OCI-LY7 (cell line): Measurements from ENCODE around the gene SEC14L5. TPM values are rescaled to one million over a fixed set of nuclear protein-coding genes. Genes with fewer than 3 reads are reported as not detected.

Experiments used
- BruUV-seq: library from RNA; stranded (reverse); fragments of 400-500 nt; replicated peaks from 2 replicates; lab custom pipeline; 2021; lab: Mats Ljungman, UMichigan
- CTCF ChIA-PET: fragments of 300-600 bp; sonication (Branson Sonifier 250); formaldehyde crosslinking; loops from one replicate; lab custom pipeline; 2022; ENCODE audit warnings: antibody characterized with exemption; ENCODE audit not compliant: unreplicated experiment; lab: Charles Lee
- POLR2A ChIA-PET: fragments of 300-600 bp; sonication (Branson Sonifier 250); formaldehyde crosslinking; loops from one replicate; lab custom pipeline; 2022; ENCODE audit warnings: antibody characterized with exemption; lab: Charles Lee
- DNase-seq: peaks from one replicate; pipeline ENCODE4 v3.0.0-alpha.2; 2015; ENCODE audit warnings: low spot score
- H2AFZ ChIP-seq: fragments of 200-600 bp; sonication (generic), shearing (Covaris generic); 2 replicates; pipeline ENCODE4 v1.6.1; 2014; ENCODE audit warnings: mild to moderate bottlenecking, antibody characterized with exemption, low read length, moderate library complexity
- H3K27ac ChIP-seq: fragments of 200-600 bp; sonication (generic); 2 replicates; pipeline ENCODE4 v1.5.1; 2014; ENCODE audit warnings: mixed run types, low read depth, mild to moderate bottlenecking, moderate library complexity, low read length, inconsistent platforms; ENCODE audit not compliant: poor library complexity, severe bottlenecking
- H3K36me3 ChIP-seq: fragments of 200-600 bp; sonication (generic); 2 replicates; pipeline ENCODE4 v1.6.1; 2014; ENCODE audit warnings: mild to moderate bottlenecking, antibody characterized with exemption, low read length, moderate library complexity, mixed read lengths; ENCODE audit not compliant: insufficient read depth
- H3K4me1 ChIP-seq: fragments of 200-600 bp; sonication (generic); 2 replicates; pipeline ENCODE4 v1.5.1; 2014; ENCODE audit warnings: mild to moderate bottlenecking, low read length; ENCODE audit not compliant: insufficient read depth, poor library complexity, severe bottlenecking
- H3K4me2 ChIP-seq: fragments of 200-600 bp; sonication (generic); 2 replicates; pipeline ENCODE4 v1.6.1; 2014; ENCODE audit warnings: mild to moderate bottlenecking, low read length
- H3K4me3 ChIP-seq: fragments of 200-600 bp; sonication (generic); 2 replicates; pipeline ENCODE4 v1.5.1; 2014; ENCODE audit warnings: mild to moderate bottlenecking, low read depth, low read length; ENCODE audit not compliant: poor library complexity, severe bottlenecking
- H3K79me2 ChIP-seq: fragments of 200-600 bp; sonication (generic); 2 replicates; pipeline ENCODE4 v1.6.1; 2016; ENCODE audit warnings: low read depth, mild to moderate bottlenecking, low read length, moderate library complexity, mixed read lengths; ENCODE audit not compliant: insufficient read depth
- H3K9me2 ChIP-seq: fragments of 200-600 bp; sonication (generic); 2 replicates; pipeline ENCODE4 v1.6.1; 2016; ENCODE audit warnings: mild to moderate bottlenecking, low read length, mixed read lengths; ENCODE audit not compliant: insufficient read depth
- H3K9me3 ChIP-seq: fragments of 200-600 bp; sonication (generic); 2 replicates; pipeline ENCODE4 v1.6.1; 2014; ENCODE audit warnings: mild to moderate bottlenecking, mixed run types, low read length, mixed read lengths
- H4K20me1 ChIP-seq: fragments of 200-600 bp; sonication (generic); 2 replicates; pipeline ENCODE4 v1.6.1; 2014; ENCODE audit warnings: mild to moderate bottlenecking, antibody characterized with exemption, low read length, moderate library complexity, mixed read lengths; ENCODE audit not compliant: insufficient read depth
- EZH2phosphoT487 ChIP-seq: fragments of 200-600 bp; sonication (generic); IDR thresholded peaks from 2 replicates; pipeline ENCODE4 v1.6.1; 2018; ENCODE audit warnings: low read depth, borderline replicate concordance, mild to moderate bottlenecking, mixed run types, antibody characterized with exemption, low read length, moderate library complexity, mixed read lengths
- intact Hi-C: fragments of 100-400 bp; cut with micrococcal nuclease; formaldehyde crosslinking; loops from one replicate; pipeline ENCODE4 v1.10.0; 2022; ENCODE audit not compliant: unreplicated experiment
- total RNA-seq, 2 experiments: library from RNA; depleted of rRNA in 1 of 2; stranded (reverse); fragments of >200 nt in 1 of 2; shearing (Covaris generic) in 1 of 2; gene quantifications; 2 replicates each; pipeline ENCODE4 v1.2.3, GENCODE V29; 2014 to 2022
- TF ChIP-seq, protein P1 (sequence below): fragments of 200-600 bp; sonication (generic); conservative IDR thresholded peaks from 2 replicates; pipeline ENCODE4 v1.5.1; 2014; ENCODE audit warnings: mild to moderate bottlenecking, antibody characterized with exemption, low read length, moderate library complexity, mixed read lengths

Gene SEC14L5
- total RNA-seq, 2 experiments from 2014 or later: not detected

DNA sequence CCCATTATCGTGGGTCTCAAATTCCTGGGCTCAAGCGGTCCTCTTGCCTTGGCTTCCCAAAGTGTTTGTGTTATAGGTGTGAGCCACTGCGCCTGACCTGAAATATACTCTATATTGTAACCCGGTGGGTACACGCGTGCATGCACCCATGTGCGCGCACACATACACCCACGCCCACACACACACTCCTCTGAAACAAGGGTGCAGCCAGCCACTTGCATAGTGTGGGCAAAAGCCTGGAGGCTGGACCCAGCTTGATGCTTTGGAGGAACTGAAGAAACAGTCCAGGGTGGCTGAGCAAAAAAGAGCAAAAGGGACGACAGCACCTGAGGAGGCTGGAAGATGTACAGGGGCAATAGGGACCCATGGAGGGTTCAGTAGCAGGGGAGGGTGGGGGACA lies 45.7 kb downstream of the SEC14L5 start:
- TF ChIP-seq, protein P1, sequence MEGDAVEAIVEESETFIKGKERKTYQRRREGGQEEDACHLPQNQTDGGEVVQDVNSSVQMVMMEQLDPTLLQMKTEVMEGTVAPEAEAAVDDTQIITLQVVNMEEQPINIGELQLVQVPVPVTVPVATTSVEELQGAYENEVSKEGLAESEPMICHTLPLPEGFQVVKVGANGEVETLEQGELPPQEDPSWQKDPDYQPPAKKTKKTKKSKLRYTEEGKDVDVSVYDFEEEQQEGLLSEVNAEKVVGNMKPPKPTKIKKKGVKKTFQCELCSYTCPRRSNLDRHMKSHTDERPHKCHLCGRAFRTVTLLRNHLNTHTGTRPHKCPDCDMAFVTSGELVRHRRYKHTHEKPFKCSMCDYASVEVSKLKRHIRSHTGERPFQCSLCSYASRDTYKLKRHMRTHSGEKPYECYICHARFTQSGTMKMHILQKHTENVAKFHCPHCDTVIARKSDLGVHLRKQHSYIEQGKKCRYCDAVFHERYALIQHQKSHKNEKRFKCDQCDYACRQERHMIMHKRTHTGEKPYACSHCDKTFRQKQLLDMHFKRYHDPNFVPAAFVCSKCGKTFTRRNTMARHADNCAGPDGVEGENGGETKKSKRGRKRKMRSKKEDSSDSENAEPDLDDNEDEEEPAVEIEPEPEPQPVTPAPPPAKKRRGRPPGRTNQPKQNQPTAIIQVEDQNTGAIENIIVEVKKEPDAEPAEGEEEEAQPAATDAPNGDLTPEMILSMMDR: no peak
- no peak for TF ChIP-seq EZH2phosphoT487
- BruUV-seq: no TSS peak
- Histone ChIP-seq H2AFZ (no peak overlapping the region), H3K4me1 (no peaks in the 10 kb centered on the region), H3K4me2 (no peak overlapping the region), H3K27ac (no peak overlapping the region), H3K4me3 (no peak overlapping the region), H3K9me3 (no peaks in the 10 kb centered on the region), H3K36me3 (no peaks in the 10 kb centered on the region), H4K20me1 (no peaks in the 10 kb centered on the region), H3K79me2 (no peaks in the 10 kb centered on the region), H3K9me2 (no peaks in the 10 kb centered on the region)
- intact Hi-C loops: no loop called here
- ChIA-PET CTCF (no interaction called here), POLR2A (no interaction called here)
- DNase-seq: no peak

DNA sequence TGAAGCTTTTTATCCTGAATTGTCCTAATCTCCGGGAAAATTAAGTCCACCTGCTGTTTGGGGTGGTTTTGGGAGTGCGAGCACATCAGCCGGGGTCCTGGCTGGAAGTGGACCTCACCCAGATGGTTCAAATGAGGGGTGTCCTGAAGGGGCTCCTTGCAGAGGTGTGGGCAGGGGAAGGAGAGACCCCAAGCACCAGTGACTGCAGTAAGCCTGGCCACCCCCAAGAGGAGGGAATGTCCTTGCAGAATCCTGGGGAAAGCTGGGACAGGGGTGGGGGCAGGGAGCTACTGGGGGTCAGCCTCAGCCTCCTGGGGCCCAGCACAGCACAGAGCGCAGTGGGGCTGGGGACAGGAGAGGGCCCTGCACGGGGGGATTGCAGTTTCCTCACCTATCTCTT lies 46.2 kb downstream of the SEC14L5 start:
- ChIA-PET CTCF (no interaction called here), POLR2A (no interaction called here)
- intact Hi-C loops: no loop called here
- H3K4me2 ChIP-seq: no peak overlapping the region
- no peaks in the 10 kb centered on the region for H4K20me1 ChIP-seq
- H3K4me3 ChIP-seq: no peak overlapping the region
- no peaks in the 10 kb centered on the region for H3K4me1 ChIP-seq
- no peaks in the 10 kb centered on the region for H3K36me3 ChIP-seq
- no peaks in the 10 kb centered on the region for H3K79me2 ChIP-seq
- no TSS peak for BruUV-seq
- no peaks in the 10 kb centered on the region for H3K9me3 ChIP-seq
- no peaks in the 10 kb centered on the region for H3K9me2 ChIP-seq
- no peak overlapping the region for H3K27ac ChIP-seq
- DNase-seq: no peak
- H2AFZ ChIP-seq: no peak overlapping the region
- TF ChIP-seq, protein P1: no peak
- TF ChIP-seq EZH2phosphoT487: no peak

DNA sequence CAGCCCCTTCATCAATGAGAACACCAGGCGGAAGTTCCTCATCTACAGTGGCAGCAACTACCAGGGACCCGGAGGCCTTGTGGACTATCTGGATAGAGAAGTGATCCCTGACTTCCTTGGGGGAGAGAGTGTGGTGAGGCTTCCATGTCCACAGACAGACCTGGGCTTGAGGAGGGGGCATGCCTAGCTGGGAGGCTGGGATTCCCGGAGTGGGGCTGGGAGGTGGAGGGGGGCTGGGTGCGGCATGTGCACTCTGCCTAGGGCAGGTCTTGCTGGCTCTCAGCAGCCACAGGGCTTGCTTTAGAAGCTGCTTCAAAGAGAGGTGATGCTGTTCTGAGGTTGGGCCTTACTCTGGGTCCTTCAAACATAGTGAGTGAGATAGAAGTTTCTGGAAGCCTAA lies 47.8 kb downstream of the SEC14L5 start:
- no peak for TF ChIP-seq EZH2phosphoT487
- CTCF ChIA-PET: no interaction called here
- Histone ChIP-seq H3K4me1 (no peaks in the 10 kb centered on the region), H3K4me3 (no peak overlapping the region), H3K9me2 (no peaks in the 10 kb centered on the region), H3K36me3 (no peaks in the 10 kb centered on the region), H3K27ac (no peak overlapping the region), H3K9me3 (no peaks in the 10 kb centered on the region), H3K79me2 (no peaks in the 10 kb centered on the region), H2AFZ (no peak overlapping the region), H4K20me1 (no peaks in the 10 kb centered on the region), H3K4me2 (no peak overlapping the region)
- no peak for DNase-seq
- POLR2A ChIA-PET: no interaction called here
- BruUV-seq: no TSS peak
- intact Hi-C loops: no loop called here
